Trophoblast cell (in vitro differentiated cells and primary cell): ENCODE results near the gene BCAP31.

Source experiments
- DNase-seq, 2 donors: peaks; one replicate each; pipeline ENCODE4 v3.0.0-alpha.2; 2016
- H2AFZ ChIP-seq: 2 replicates; pipeline ENCODE4 v1.6.1; 2013; ENCODE audit warnings: low read length, moderate library complexity, mild to moderate bottlenecking; ENCODE audit not compliant: insufficient read depth, poor library complexity
- H2AK5ac ChIP-seq: 2 replicates; pipeline ENCODE4 v1.6.1; 2013; ENCODE audit warnings: mild to moderate bottlenecking, low read length
- H2BK120ac ChIP-seq: 2 replicates; pipeline ENCODE4 v1.6.1; 2013; ENCODE audit warnings: low read length, mild to moderate bottlenecking, moderate library complexity; ENCODE audit not compliant: insufficient read depth, poor library complexity
- H2BK12ac ChIP-seq: 2 replicates; pipeline ENCODE4 v1.6.1; 2013; ENCODE audit warnings: mild to moderate bottlenecking, low read length, moderate library complexity
- H2BK5ac ChIP-seq: 2 replicates; pipeline ENCODE4 v1.6.1; 2013; ENCODE audit warnings: low read length, low read depth, moderate library complexity, mild to moderate bottlenecking; ENCODE audit not compliant: poor library complexity
- H3K14ac ChIP-seq: 2 replicates; pipeline ENCODE4 v1.6.1; 2013; ENCODE audit warnings: mild to moderate bottlenecking, low read length
- H3K18ac ChIP-seq: 2 replicates; pipeline ENCODE4 v1.6.1; 2013; ENCODE audit warnings: mild to moderate bottlenecking, low read length
- H3K23ac ChIP-seq: 2 replicates; pipeline ENCODE4 v1.6.1; 2013; ENCODE audit warnings: low read length
- H3K27ac ChIP-seq: 2 replicates; pipeline ENCODE4 v1.5.1; 2013; ENCODE audit warnings: low read depth, mild to moderate bottlenecking, inconsistent platforms, low read length, moderate library complexity
- H3K27me3 ChIP-seq: 2 replicates; pipeline ENCODE4 v1.6.1; 2013; ENCODE audit warnings: inconsistent platforms, mild to moderate bottlenecking, low read length, moderate library complexity; ENCODE audit not compliant: insufficient read depth
- H3K36me3 ChIP-seq, 2 experiments: 1 replicate in 1 of 2; 2 replicates in 1 of 2; pipeline ENCODE4 v1.6.1; 2013; ENCODE audit warnings: low read length in 2 of 2, mild to moderate bottlenecking in 2 of 2, moderate library complexity in 1 of 2; ENCODE audit not compliant: insufficient read depth in 2 of 2, control insufficient read depth in 1 of 2
- H3K4ac ChIP-seq: 2 replicates; pipeline ENCODE4 v1.6.1; 2013; ENCODE audit warnings: low read depth, mild to moderate bottlenecking, low read length, moderate library complexity
- H3K4me1 ChIP-seq, 2 experiments: 1 replicate in 1 of 2; 2 replicates in 1 of 2; pipeline ENCODE4 v1.6.1; 2013; ENCODE audit warnings: low read length in 2 of 2, mild to moderate bottlenecking in 2 of 2, moderate library complexity in 1 of 2; ENCODE audit not compliant: insufficient read depth in 2 of 2, control insufficient read depth in 1 of 2
- H3K4me2 ChIP-seq: 2 replicates; pipeline ENCODE4 v1.6.1; 2013; ENCODE audit warnings: inconsistent platforms, mild to moderate bottlenecking, low read length, moderate library complexity
- H3K4me3 ChIP-seq: 2 replicates; pipeline ENCODE4 v1.5.1; 2013; ENCODE audit warnings: mild to moderate bottlenecking, low read depth, low read length, inconsistent platforms
- H3K79me1 ChIP-seq: one replicate; pipeline ENCODE4 v1.6.1; 2013; ENCODE audit warnings: low read length
- H3K79me2 ChIP-seq: 2 replicates; pipeline ENCODE4 v1.6.1; 2013; ENCODE audit warnings: low read length, mild to moderate bottlenecking; ENCODE audit not compliant: control insufficient read depth, insufficient read depth, poor library complexity
- H3K9ac ChIP-seq: 2 replicates; pipeline ENCODE4 v1.6.1; 2013; ENCODE audit warnings: mild to moderate bottlenecking, low read length
- H3K9me3 ChIP-seq: 2 replicates; pipeline ENCODE4 v1.6.1; 2013; ENCODE audit warnings: low read depth, mild to moderate bottlenecking, control low read depth, inconsistent platforms, low read length; ENCODE audit not compliant: insufficient read depth
- H4K12ac ChIP-seq: 2 replicates; pipeline ENCODE4 v1.6.1; 2013; ENCODE audit warnings: low read depth, mild to moderate bottlenecking, low read length, moderate library complexity
- H4K8ac ChIP-seq: 2 replicates; pipeline ENCODE4 v1.6.1; 2013; ENCODE audit warnings: low read depth, mild to moderate bottlenecking, low read length, moderate library complexity
- H4K91ac ChIP-seq: one replicate; pipeline ENCODE4 v1.6.1; 2013; ENCODE audit warnings: low read depth, mild to moderate bottlenecking, low read length, moderate library complexity
- WGBS: extraction: QIAGEN DNeasy Blood & Tissue Kit; methylation state at CpG from one replicate; pipeline ENCODE4 v1.1.7; 2013; ENCODE audit warnings: missing lambda C conversion rate; ENCODE audit not compliant: insufficient read length, insufficient coverage; ENCODE audit errors: extremely low coverage; 5-methylcytosine and 5-hydroxymethylcytosine counted together

The BCAP31 gene

DNA sequence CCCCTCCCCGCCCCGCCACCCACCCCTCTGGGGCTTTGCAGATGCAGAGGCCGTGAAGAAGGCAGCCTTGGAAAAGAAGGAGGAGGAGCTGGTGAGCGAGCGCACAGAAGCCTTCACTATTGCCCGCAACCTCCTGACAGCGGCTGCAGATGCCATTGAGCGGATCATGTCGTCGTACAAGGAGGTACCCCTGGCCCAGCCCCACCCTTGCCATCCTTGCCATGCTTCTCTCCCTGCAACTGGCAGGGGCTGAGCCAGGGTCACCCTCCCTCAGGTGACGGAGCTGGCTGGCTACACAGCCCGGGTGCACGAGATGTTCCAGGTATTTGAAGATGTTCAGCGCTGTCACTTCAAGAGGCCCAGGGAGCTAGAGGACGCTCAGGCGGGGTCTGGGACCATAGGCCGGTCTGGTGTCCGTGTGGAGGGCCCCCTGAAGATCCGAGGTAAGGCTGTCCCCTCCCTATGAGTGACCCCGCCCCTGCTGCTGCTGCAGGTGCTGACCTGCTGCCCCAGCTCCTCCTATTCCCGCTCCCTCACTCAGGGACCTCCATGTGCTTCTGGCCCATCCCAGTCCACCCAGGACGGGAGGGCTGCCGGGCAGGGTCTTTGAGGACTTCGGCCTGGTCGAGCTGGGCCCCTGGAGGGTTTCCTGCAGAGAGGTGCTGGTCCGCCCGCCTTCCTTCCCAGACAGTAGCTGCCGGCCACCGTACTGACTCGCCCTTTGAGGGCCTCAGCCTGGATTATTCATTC, 12.1 kb upstream of the BCAP31 start:
- H3K4me3 ChIP-seq, result no peak overlapping the region
- no peak overlapping the region for H3K27ac ChIP-seq
- H3K18ac ChIP-seq, result no peak overlapping the region
- WGBS, result no CpG with 5 or more reads among the region's 30 CpGs
- H3K79me1 ChIP-seq, result no peaks in the 10 kb centered on the region
- H2BK5ac ChIP-seq, result no peak overlapping the region
- H3K4me1 ChIP-seq, result peaks cover 3 to 4% of the 10 kb centered on the region in 2 experiments
- H3K36me3 ChIP-seq, result peaks cover 7 to 10% of the 10 kb centered on the region in 2 experiments
- H2AFZ ChIP-seq, result no peak overlapping the region
- no peak overlapping the region for H3K9ac ChIP-seq
- DNase-seq, result no peak
- no peak overlapping the region for H3K23ac ChIP-seq
- H3K9me3 ChIP-seq, result peaks cover 4% of the 10 kb centered on the region
- H2AK5ac ChIP-seq, result no peak overlapping the region
- H2BK12ac ChIP-seq, result no peak overlapping the region
- H4K8ac ChIP-seq, result no peak overlapping the region
- H4K12ac ChIP-seq, result no peak overlapping the region
- no peak overlapping the region for H2BK120ac ChIP-seq
- H3K79me2 ChIP-seq, result no peaks in the 10 kb centered on the region
- no peak overlapping the region for H4K91ac ChIP-seq
- H3K4ac ChIP-seq, result no peak overlapping the region
- no peaks in the 10 kb centered on the region for H3K27me3 ChIP-seq
- H3K4me2 ChIP-seq, result no peak overlapping the region
- H3K14ac ChIP-seq, result no peak overlapping the region

DNA sequence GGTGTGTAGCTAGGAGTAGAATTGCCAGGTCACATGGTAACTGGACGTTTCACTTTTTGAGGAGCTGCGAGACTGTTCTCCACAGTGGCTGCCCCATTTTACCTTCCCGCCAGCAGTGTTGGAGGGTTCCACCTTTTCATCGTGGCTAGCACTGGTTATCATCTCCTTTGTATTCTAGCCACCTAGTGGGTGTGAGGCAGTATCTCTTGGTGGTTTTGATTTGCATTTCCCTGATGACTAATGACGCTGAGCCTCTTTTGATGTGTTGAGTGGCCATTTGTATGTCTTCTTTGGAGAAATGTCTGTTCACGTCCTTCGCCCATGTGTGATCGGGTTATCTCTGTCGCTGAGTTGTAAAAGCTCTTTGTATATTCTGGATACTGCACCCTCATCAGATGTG, 11.1 kb upstream of the BCAP31 start:
- no peak overlapping the region for H4K91ac ChIP-seq

DNA sequence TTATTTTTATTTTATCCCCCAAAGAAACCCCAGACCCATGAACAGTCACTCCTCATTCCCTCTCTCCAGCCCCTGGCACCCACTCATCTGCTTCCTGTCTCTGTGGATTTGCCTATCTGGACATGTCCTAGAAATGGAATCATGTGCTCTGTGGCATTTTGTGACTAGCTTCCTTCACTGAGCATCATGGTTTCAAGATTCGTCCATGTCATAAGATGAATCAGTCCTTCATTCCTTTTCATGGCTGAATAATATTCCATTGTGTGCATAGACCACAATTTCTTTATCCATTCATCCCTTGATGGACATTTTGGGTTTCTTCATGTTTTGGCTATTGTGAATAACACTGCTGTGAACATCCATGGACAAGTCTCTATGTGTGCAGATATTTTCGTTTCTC, 10.7 kb upstream of the BCAP31 start:
- Histone ChIP-seq H4K12ac (no peak overlapping the region), H3K79me1 (no peaks in the 10 kb centered on the region), H2BK5ac (no peak overlapping the region), H3K27ac (no peak overlapping the region), H3K79me2 (no peaks in the 10 kb centered on the region), H3K4me3 (no peak overlapping the region), H3K9ac (no peak overlapping the region), H3K18ac (no peak overlapping the region), H3K4me2 (no peak overlapping the region), H3K4ac (no peak overlapping the region), H4K8ac (no peak overlapping the region), H3K4me1 (peaks cover 3 to 4% of the 10 kb centered on the region in 2 experiments), H4K91ac (no peak overlapping the region), H3K23ac (no peak overlapping the region), H2BK120ac (no peak overlapping the region), H3K27me3 (no peaks in the 10 kb centered on the region), H2AFZ (no peak overlapping the region), H3K9me3 (peaks cover 4% of the 10 kb centered on the region), H3K36me3 (peaks cover 7% of the 10 kb centered on the region in 2 experiments), H2AK5ac (no peak overlapping the region), H2BK12ac (no peak overlapping the region), H3K14ac (no peak overlapping the region)
- DNase-seq, result no peak
- no CpG with 5 or more reads among the region's 2 CpGs for WGBS

More for the DNA sequence above, 11.1 kb upstream of the BCAP31 start:
- no peak overlapping the region for H4K12ac ChIP-seq
- no peak overlapping the region for H3K4ac ChIP-seq
- no peak for DNase-seq
- no peak overlapping the region for H3K18ac ChIP-seq
- no peak overlapping the region for H2BK120ac ChIP-seq
- no peak overlapping the region for H2AFZ ChIP-seq
- H3K14ac ChIP-seq, result no peak overlapping the region
- no peak overlapping the region for H4K8ac ChIP-seq
- H2BK5ac ChIP-seq, result no peak overlapping the region
- no peak overlapping the region for H3K4me3 ChIP-seq
- no CpG with 5 or more reads among the region's 9 CpGs for WGBS
- no peaks in the 10 kb centered on the region for H3K27me3 ChIP-seq
- H3K23ac ChIP-seq, result no peak overlapping the region
- no peak overlapping the region for H2AK5ac ChIP-seq
- no peak overlapping the region for H3K9ac ChIP-seq
- peaks cover 4% of the 10 kb centered on the region for H3K9me3 ChIP-seq
- H3K36me3 ChIP-seq, result peaks cover 7% of the 10 kb centered on the region in 2 experiments
- no peak overlapping the region for H2BK12ac ChIP-seq
- no peaks in the 10 kb centered on the region for H3K79me1 ChIP-seq
- peaks cover 3 to 4% of the 10 kb centered on the region in 2 experiments for H3K4me1 ChIP-seq
- no peak overlapping the region for H3K27ac ChIP-seq
- H3K79me2 ChIP-seq, result no peaks in the 10 kb centered on the region
- H3K4me2 ChIP-seq, result no peak overlapping the region

DNA sequence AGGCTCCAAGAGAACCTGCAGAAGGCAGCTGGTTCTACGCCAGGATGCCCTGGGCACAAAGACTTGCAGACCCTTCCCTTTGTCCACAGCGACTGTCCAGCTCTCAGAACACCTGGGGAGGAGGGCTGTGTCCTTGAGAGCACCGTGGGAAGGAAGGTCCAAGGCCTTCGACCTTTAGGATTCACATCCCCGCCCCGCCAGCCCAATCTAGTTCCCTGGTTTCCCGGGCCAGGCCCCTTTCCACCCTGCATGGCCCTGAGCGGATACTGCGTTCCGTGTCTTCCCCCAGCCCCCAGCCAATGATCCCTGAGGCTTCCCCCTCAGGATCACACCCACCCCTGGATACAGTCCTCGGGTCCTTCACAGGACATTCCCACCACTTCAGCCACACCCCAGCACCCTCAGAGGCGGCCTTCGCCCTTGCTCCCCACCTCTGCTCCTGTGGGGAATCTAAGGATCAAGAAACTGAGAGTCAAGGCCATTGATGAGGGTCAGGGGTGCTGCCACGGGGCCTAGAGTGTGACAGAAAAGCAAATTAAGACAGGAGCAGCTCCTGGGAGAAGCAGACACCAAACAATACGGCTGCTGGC, 9.6 kb upstream of the BCAP31 start:
- no peak overlapping the region for H3K27ac ChIP-seq
- peaks cover 4% of the 10 kb centered on the region for H3K9me3 ChIP-seq
- no peaks in the 10 kb centered on the region for H3K79me2 ChIP-seq
- H3K14ac ChIP-seq, result no peak overlapping the region
- H2AFZ ChIP-seq, result no peak overlapping the region
- DNase-seq, result no peak
- H4K8ac ChIP-seq, result no peak overlapping the region
- no peak overlapping the region for H3K18ac ChIP-seq
- no peak overlapping the region for H4K12ac ChIP-seq
- H2BK12ac ChIP-seq, result no peak overlapping the region
- H2BK120ac ChIP-seq, result no peak overlapping the region
- H4K91ac ChIP-seq, result no peak overlapping the region
- H2BK5ac ChIP-seq, result no peak overlapping the region
- no peak overlapping the region for H3K9ac ChIP-seq
- no peaks in the 10 kb centered on the region for H3K4me1 ChIP-seq
- H3K79me1 ChIP-seq, result no peaks in the 10 kb centered on the region
- H3K4me2 ChIP-seq, result no peak overlapping the region
- no peak overlapping the region for H2AK5ac ChIP-seq
- no peak overlapping the region for H3K4ac ChIP-seq
- no peak overlapping the region for H3K4me3 ChIP-seq
- H3K36me3 ChIP-seq, result peaks cover 5 to 7% of the 10 kb centered on the region in 2 experiments
- H3K27me3 ChIP-seq, result no peaks in the 10 kb centered on the region
- WGBS, result no CpG with 5 or more reads among the region's 15 CpGs
- H3K23ac ChIP-seq, result no peak overlapping the region
